SK-MEL-5 (cell line): ENCODE data around the gene GPAM. TPM values are rescaled to one million over a fixed set of nuclear protein-coding genes. Genes with fewer than 3 reads are reported as not detected.
"Not testable (repeated sequence)": the region's sequence is repeated elsewhere in the genome, so short reads cannot be mapped to it uniquely, and the experiment has no call there.

Experiments
- DNase-seq: peaks from one replicate; pipeline ENCODE4 v3.0.0-alpha.2; 2016; ENCODE audit warnings: low read depth, low spot score
- in situ Hi-C: cut with HindIII; loops from 2 replicates; pipeline ENCODE4 v1.10.0; 2016; ENCODE audit warnings: low sequenced_read_pairs, high pct_unique_total_duplicates, low pct_unique_long_range_greater_than_20kb
- total RNA-seq: library from RNA; depleted of rRNA; stranded (reverse); fragments of >200 nt; shearing (Covaris generic); gene quantifications from 2 replicates; pipeline ENCODE4 v1.2.3, GENCODE V29; 2014; rRNA removed

The GPAM gene
- total RNA-seq, 1 experiment from 2014 or later, result 17.8 TPM

DNA sequence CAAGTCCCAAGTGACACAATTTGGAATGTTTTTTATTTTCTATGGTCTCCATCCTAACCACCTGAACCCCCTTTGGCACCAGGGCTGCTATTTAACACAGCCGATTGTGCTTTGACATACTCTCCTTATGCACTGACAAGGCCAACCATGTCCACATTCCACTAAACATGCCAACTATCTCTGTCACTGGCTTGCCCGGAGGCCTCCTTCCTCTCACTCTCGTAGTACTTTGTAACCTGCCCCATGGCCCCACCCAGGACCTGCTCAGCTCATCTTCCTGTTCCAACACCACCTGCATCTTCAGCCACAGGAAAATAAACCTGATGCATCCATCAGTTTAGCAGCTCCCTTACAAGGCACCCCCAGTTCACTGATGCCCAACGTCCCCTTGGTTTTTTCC is 63.1 kb downstream of the GPAM start:
- no peak for DNase-seq
- in situ Hi-C loops, result no loop called here

DNA sequence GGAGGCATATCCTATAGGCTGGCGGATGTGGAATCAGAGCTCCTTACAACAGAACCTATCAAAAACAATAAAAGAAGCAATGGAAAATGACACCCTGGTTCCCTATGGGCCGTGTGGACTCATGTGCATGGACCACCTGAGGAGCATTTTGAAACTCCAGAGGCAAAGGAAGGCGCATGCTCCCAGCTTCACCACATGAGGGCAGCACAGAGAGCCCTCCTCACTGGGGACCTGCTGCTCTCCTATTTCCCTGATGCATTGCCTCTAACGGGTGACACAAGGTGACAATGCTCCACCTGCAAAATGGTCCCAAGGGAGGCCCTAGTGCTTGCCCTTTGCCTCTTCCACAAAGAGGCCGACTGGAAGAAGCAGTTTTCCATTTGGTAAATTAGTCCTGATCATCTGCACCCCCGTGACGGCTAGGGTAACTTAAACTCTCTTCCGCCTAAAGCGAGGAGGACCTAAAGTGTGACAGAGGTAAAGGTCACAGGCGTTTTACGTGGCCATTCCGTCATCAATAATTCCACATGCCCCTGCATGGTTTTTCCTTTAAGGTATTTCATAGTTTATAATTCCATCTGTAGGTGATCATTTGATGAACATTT is 67.7 kb downstream of the GPAM start:
- DNase-seq, result peak; percentile 52

DNA sequence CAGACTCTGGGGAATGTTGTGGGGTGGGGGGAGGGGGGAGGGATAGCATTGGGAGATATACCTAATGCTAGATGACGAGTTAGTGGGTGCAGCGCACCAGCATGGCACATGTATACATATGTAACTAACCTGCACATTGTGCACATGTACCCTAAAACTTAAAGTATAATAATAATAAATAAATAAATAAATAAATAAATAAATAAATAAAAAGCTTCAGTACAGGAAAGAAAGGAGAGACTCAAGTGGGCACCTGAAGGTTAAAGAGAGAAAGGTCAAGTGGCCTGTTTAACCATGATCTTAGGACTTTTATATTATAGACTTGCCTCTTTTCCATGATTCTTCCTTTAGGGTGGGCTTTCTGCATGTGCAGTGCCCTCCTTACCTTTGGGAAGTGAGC is 73.8 kb downstream of the GPAM start:
- DNase-seq, in situ Hi-C loops: not testable (repeated sequence)

More for the DNA sequence above, 67.7 kb downstream of the GPAM start:
- in situ Hi-C loops, result no loop called here

Other genes starting within 250 kb of the GPAM start
- not detected in 2 replicates for gene TECTB, start 99.6 kb upstream of the GPAM start, total RNA-seq
- gene ACSL5, start 190.4 kb upstream of the GPAM start, total RNA-seq, result 0.11 and 0.26 TPM in 2 replicates